ENCODE data around the gene GBE1. TPM values are rescaled to one million over a fixed set of nuclear protein-coding genes. Genes with fewer than 3 reads are reported as not detected.
"Not testable (repeated sequence)": the region's sequence is repeated elsewhere in the genome, so short reads cannot be mapped to it uniquely, and the experiment has no call there.

GBE1 gene
- total RNA-seq, 2 experiments from 2014 or later: 108 to 114 TPM

GRCh38 chr3:81758275-81758674 lies 3.2 kb downstream of the GBE1 start:
- peaks cover 15% of the 10 kb centered on the region for H3K9me3 Mint-ChIP-seq
- no peak for ATAC-seq
- peaks cover 63% of the 10 kb centered on the region for H3K4me1 Mint-ChIP-seq (ENCODE audit: low read depth)
- no peak overlapping the region for H3K27ac Mint-ChIP-seq
- ChIA-PET CTCF (no interaction called here), POLR2A (no interaction called here)
- peak overlapping the region; percentile 90 for H3K4me3 Mint-ChIP-seq
- intact Hi-C loops (cut with micrococcal nuclease): no loop called here
- TF ChIP-seq CTCF (IDR thresholded peaks at IDR 0.05): no peak
- H3K36me3 Mint-ChIP-seq (ENCODE audit: low read depth): peaks cover 70% of the 10 kb centered on the region
- H3K27me3 Mint-ChIP-seq: no peaks in the 10 kb centered on the region
- DNase-seq: no peak

DNA sequence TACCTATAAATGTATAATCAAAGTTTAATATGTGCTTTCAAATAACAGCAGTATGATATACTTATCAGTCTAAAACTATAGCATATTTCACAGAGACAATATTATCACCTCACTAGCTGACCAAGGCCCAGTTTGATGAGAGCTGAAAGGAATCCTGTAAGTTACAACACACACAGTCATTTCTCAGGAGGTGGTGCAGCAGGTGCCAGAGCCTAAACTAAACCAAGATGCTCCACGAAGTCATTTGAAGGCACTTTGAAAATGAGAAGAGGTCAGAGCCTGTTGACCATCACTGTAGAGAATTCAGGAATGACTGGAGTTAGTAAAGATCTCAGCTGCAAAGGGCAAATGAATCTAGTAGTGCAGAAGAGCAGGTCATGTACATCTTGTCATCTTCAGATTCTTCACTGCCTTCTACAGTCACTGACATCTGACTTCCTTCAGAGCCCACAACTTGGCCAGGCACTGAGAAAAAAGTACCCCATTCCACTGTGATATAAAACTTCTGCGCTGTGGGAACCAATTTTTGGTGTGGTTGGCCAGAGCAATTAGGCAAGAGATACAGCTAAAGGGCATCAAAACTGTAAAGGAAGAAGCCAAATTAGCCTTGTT lies 7.9 kb downstream of the GBE1 start:
- intact Hi-C loops (cut with micrococcal nuclease): no loop called here
- H3K27me3 Mint-ChIP-seq: no peaks in the 10 kb centered on the region
- no peak for DNase-seq
- no peak for TF ChIP-seq CTCF (IDR thresholded peaks at IDR 0.05)
- CTCF ChIA-PET: no interaction called here
- H3K9me3 Mint-ChIP-seq: peaks cover 10% of the 10 kb centered on the region
- no peak overlapping the region for H3K27ac Mint-ChIP-seq
- no peak overlapping the region for H3K4me3 Mint-ChIP-seq
- H3K36me3 Mint-ChIP-seq (ENCODE audit: low read depth): peaks cover 73% of the 10 kb centered on the region
- peaks cover 42% of the 10 kb centered on the region for H3K4me1 Mint-ChIP-seq (ENCODE audit: low read depth)
- no peak for ATAC-seq
- POLR2A ChIA-PET: no interaction called here

DNA sequence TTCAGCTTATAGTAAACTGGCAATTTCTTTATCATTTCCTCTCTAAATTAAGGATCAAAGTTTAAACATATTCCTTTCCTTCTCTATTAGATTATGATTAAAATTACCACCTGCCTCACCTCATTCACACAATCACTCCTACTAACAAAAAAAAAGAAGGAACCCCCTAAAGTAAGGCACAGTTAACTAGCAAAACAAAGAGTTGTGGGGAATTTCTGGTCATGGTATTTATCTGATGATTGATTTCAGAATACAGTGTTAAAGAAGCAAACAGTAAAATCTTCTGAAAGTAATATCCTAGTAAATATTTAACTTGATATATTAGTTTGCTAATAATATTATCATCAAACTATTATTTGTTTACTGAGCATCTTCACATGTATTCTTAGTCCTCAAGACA lies 8.8 kb downstream of the GBE1 start:
- peaks cover 10% of the 10 kb centered on the region for H3K9me3 Mint-ChIP-seq
- H3K27ac Mint-ChIP-seq: no peak overlapping the region
- peaks cover 67% of the 10 kb centered on the region for H3K36me3 Mint-ChIP-seq (ENCODE audit: low read depth)
- no peak for DNase-seq
- ChIA-PET CTCF (no interaction called here), POLR2A (no interaction called here)
- H3K4me1 Mint-ChIP-seq (ENCODE audit: low read depth): peaks cover 34% of the 10 kb centered on the region
- no peaks in the 10 kb centered on the region for H3K27me3 Mint-ChIP-seq
- intact Hi-C loops (cut with micrococcal nuclease): no loop called here
- no peak for TF ChIP-seq CTCF (IDR thresholded peaks at IDR 0.05)
- ATAC-seq: no peak
- H3K4me3 Mint-ChIP-seq: no peak overlapping the region

- Mint-ChIP-seq H3K9me3 (no peaks in the 10 kb centered on the region), H3K27me3 (no peaks in the 10 kb centered on the region), H3K4me3 (no peak overlapping the region), H3K36me3 (ENCODE audit: low read depth) (peaks cover 50% of the 10 kb centered on the region), H3K27ac (no peak overlapping the region), H3K4me1 (ENCODE audit: low read depth) (peaks cover 12% of the 10 kb centered on the region)
- ChIA-PET POLR2A (no interaction called here), CTCF (no interaction called here)
- ATAC-seq (no peak), DNase-seq (no peak)
- no peak for TF ChIP-seq CTCF (IDR thresholded peaks at IDR 0.05)
- intact Hi-C loops (cut with micrococcal nuclease): no loop called here
Measured at GRCh38 chr3:81749265-81749664, 12.2 kb downstream of the GBE1 start.

GRCh38 chr3:81747280-81747679 lies 14.2 kb downstream of the GBE1 start:
- H3K27ac Mint-ChIP-seq; H3K4me1 Mint-ChIP-seq (ENCODE audit: low read depth); DNase-seq; ATAC-seq; intact Hi-C loops (cut with micrococcal nuclease); POLR2A ChIA-PET; H3K4me3 Mint-ChIP-seq; H3K27me3 Mint-ChIP-seq; H3K9me3 Mint-ChIP-seq: not testable (repeated sequence)
- CTCF ChIA-PET: interaction anchor here (1.0 kb wide), 1 partner anchor 9 kb away, joined by 3 read pairs; no protein-coding TSS in a partner anchor
- H3K36me3 Mint-ChIP-seq (ENCODE audit: low read depth): peaks cover 49% of the 10 kb centered on the region
